Astrocyte of the cerebellum (primary cell): Measurements from ENCODE around the gene AKAP14.

Source experiments
- DNase-seq: peaks from one replicate; pipeline ENCODE4 v3.0.0-alpha.2; 2011; ENCODE audit warnings: low read depth
- H3K4me3 ChIP-seq: 2 replicates; pipeline ENCODE4 v1.5.1; 2011; ENCODE audit warnings: mild to moderate bottlenecking, low read depth, low read length, moderate library complexity
- in situ Hi-C: cut with HindIII; loops from 2 replicates; pipeline ENCODE4 v1.10.0; 2017; ENCODE audit warnings: low sequenced_read_pairs
- TF ChIP-seq, protein P1 (sequence below): IDR thresholded peaks from 2 replicates; pipeline ENCODE4 v1.5.1; 2012; ENCODE audit warnings: low read length, low read depth, moderate library complexity, mild to moderate bottlenecking; ENCODE audit errors: missing control alignments

AKAP14 gene

DNA sequence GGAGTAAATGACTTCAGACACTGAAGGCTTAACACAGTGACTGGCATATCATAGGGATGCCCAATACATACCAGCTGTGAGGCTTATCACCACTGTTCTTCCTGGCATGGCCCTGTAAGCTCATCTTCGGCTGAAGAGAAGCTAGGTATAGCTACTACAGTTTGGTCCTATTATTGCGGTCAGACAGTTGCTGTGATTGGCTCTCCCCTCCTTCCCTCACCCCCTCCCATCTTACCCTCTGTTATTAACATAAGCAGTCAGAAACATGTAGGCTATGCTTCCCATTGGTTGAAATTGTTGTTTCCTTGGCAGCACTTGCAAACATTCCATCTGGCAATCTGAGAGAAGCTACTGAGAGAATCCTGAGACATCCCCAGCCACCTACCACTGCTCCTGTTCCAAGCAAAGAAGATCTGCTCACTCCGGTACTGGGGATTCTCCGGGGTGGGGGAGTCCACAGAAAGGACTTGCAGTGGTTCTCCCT is at the start of gene AKAP14:
AKAP14 (plus strand) TSS at position 51 of the 484 bp plus-strand sequence. CDS start 7,331 bp downstream, outside the sequence.
- TF ChIP-seq, protein P1, sequence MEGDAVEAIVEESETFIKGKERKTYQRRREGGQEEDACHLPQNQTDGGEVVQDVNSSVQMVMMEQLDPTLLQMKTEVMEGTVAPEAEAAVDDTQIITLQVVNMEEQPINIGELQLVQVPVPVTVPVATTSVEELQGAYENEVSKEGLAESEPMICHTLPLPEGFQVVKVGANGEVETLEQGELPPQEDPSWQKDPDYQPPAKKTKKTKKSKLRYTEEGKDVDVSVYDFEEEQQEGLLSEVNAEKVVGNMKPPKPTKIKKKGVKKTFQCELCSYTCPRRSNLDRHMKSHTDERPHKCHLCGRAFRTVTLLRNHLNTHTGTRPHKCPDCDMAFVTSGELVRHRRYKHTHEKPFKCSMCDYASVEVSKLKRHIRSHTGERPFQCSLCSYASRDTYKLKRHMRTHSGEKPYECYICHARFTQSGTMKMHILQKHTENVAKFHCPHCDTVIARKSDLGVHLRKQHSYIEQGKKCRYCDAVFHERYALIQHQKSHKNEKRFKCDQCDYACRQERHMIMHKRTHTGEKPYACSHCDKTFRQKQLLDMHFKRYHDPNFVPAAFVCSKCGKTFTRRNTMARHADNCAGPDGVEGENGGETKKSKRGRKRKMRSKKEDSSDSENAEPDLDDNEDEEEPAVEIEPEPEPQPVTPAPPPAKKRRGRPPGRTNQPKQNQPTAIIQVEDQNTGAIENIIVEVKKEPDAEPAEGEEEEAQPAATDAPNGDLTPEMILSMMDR = no peak
- DNase-seq = no peak
- H3K4me3 ChIP-seq = no peak within 1 kb of the TSS
- in situ Hi-C loops = no loop called here

DNA sequence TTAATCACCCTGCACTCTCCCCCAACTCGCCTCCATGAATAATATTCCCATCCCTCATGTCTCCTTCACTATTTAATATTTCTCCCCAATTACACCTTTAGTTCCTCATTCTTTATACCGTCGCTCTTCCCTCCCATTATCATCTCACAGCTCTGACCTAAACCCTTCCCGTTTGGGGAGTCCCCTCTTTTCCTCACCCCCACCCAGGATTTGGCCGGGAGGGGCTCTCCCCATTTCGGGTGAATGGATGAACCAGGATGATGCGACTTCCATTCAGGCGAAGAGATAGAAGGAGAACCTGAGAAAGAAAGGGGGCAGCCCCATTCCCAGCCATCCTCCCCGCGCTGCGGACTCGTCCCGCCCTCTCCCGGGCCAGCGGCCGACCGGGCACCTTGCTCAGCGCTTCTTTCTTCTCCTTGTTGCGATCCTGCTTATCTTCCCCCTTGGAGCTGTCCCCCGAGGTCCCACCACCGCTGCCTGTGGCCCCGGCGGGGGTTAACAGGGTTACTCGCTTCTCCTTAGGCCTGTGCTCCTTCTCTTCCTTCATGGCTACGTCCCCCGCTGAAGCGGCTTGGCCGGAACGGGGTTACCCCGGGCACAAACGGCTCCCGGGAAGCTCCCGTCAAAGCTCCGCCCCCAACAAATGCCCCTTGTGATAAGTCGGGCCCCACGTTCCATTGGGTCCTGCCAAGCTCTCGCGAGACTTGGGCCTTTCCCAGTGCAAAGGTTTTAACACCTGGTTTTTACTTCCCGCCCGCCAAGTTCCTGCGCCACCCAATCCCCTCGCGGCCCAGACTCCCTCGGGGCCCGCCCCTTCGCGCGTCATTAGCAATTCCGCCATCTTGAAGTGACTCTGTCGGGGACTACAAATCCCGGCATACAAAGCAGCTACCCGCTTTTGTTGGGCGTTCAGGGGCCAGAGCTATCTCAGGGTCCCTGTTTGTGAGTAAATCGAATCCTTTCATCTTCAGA is 43.0 kb upstream of the AKAP14 start, which contains the start of gene UPF3B:
UPF3B (minus strand) TSS at position 582 of the 972 bp plus-strand sequence; CDS start at position 547, 35 bp downstream.
- in situ Hi-C loops = no loop called here
- peak within 1 kb of the TSS; percentile 80 for H3K4me3 ChIP-seq
- DNase-seq = peak; percentile 95
- TF ChIP-seq, protein P1 = no peak

DNA sequence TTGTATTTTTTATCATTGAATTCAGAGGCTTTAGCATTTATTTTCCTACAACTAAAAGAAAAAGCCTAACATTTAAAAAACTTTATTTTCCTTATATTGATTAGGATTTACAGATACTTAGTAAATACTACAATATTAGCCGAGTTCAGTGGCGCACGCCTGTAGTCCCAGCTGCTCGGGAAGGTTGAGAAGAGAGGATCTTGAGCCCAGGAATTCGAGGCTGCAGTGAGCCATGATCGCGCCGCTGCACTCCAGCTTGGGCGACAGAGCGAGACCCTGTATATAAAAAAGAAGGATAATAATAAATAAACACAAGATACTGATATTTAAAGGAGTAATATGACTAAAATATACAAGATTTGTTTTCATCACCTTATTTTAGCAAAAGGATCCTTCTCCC is 42.2 kb upstream of the AKAP14 start:
- in situ Hi-C loops = no loop called here
- DNase-seq = no peak
- TF ChIP-seq, protein P1 = no peak
- H3K4me3 ChIP-seq = peak overlapping the region; percentile 80

DNA sequence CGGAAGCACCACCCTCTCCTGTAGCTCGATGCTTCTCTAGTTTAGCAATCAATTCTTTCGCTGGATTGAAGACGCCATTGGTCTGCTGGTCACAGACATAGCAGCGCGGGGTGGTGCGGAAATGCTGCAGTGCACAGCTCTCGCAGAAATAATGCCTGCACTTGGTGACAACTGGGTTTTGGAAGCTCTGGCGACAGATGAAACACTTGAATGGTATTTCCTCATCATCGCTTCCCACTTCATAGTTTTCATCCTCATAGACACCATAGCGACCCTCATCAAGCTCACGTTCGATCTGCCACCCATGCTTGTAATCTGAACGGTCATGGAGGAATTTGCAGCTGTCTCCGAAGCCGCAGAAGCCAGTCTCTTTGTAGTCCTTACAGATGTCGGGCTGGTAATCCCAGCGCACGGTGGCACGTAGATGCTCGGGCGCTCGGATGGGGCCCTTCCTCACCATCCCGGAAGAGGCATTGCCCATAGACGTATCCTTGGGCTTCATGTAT is 25.0 kb upstream of the AKAP14 start:
- DNase-seq = no peak
- in situ Hi-C loops = no loop called here
- peak overlapping the region; percentile 71 for H3K4me3 ChIP-seq
- TF ChIP-seq, protein P1 = no peak

DNA sequence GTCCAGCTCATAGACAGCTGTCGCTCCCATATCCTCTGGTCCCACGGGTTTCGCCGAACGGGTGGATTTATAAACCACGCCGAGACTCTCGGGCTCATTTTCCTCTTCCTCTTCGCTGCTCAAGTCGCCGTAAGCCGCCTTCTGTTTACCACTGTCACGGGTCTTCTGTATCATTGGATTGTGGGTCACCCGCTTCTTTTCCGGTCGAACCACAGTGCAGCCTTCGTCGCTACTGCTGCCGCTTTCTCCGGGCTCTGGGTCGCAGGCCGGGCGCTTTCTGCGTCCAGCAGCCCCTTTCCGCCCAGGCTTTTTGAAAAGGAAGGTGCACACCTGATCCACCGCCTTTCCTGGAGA is 24.5 kb upstream of the AKAP14 start:
- DNase-seq = no peak
- in situ Hi-C loops = no loop called here
- TF ChIP-seq, protein P1 = no peak

DNA sequence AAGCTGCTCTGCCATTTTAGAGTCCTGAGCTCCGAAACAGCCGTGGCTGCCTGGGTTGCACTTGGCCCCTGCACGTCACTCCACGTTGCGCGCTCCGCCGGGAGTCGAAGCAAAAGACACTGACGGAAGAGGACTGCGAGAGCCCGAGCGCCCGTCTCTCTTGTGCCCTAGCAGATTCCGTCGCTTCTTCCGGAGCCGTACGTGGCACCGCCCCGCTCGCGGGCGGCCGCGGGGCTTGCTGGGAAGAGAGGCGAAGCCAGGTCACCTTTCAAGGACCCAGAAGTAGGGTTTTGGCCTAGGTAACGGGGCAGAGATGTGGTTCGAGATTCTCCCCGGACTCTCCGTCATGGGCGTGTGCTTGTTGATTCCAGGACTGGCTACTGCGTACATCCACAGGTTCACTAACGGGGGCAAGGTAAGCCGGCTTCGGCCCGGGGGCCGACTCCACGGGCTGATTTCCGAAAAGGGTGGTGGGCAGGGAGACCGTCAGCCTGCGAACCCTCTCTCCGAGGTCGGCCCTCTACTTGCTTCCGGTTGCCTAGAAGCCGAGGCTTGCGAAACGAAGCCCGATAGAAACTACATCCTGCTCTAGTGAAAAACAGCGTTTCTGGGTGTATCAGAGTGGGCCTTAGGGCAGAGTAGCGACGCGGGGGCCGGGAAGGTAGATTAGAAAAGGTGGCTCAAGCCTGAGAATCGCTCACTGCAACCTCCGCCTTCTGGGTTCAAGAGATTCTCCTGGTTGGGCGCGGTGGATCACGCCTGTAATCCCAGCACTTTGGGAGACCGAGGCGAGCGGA is 23.9 kb upstream of the AKAP14 start, which contains the start of the genes NDUFA1 and RNF113A:
NDUFA1 (plus strand) TSS at position 234 of the 797 bp plus-strand sequence; CDS start at position 314, 80 bp downstream.
RNF113A (minus strand) TSS at position 135 of the 797 bp plus-strand sequence; CDS start at position 15, 120 bp downstream.
- in situ Hi-C loops = no loop called here

More for the DNA sequence above, 24.5 kb upstream of the AKAP14 start:
- H3K4me3 ChIP-seq = peak overlapping the region; percentile 71

More for the DNA sequence above, 23.9 kb upstream of the AKAP14 start, which contains the start of the genes NDUFA1 and RNF113A:
- TF ChIP-seq, protein P1 = no peak
- peak within 1 kb of the TSS; percentile 71 for H3K4me3 ChIP-seq
- DNase-seq = peak; percentile 23
